Natural killer cell (primary cell): ENCODE data around the gene IFT27. TPM values are rescaled to one million over a fixed set of nuclear protein-coding genes. Genes with fewer than 3 reads are reported as not detected.
A peak's percentile ranks its signal among the peaks of the same experiment; 100 is the strongest.

ENCODE experiments used
- ATAC-seq, 3 donors: fragments of 150-1000 bp in 2 of 3; fragments of 200-7000 bp in 1 of 3; cut with Tn5 transposase; 1 replicate in 1 of 3; 2 replicates in 2 of 3; pipeline ENCODE4 v1.10.0; 2021; ENCODE audit warnings: mild to moderate bottlenecking in 2 of 3, moderate library complexity in 2 of 3
- DNase-seq, 2 donors: peaks; one replicate each; pipeline versions ENCODE4 v3.0.0 to v3.0.0-alpha.2; 2013 to 2021; ENCODE audit warnings: mixed read lengths in 1 of 2
- H3K27ac ChIP-seq: one replicate; pipeline ENCODE4 v1.5.1; 2013; ENCODE audit warnings: mild to moderate bottlenecking, low read length
- H3K27me3 ChIP-seq: one replicate; pipeline ENCODE4 v1.6.1; 2013; ENCODE audit warnings: low read length; ENCODE audit not compliant: control insufficient read depth, insufficient read depth
- H3K36me3 ChIP-seq: one replicate; pipeline ENCODE4 v1.6.1; 2013; ENCODE audit warnings: low read length; ENCODE audit not compliant: control insufficient read depth, insufficient read depth
- H3K4me1 ChIP-seq: one replicate; pipeline ENCODE4 v1.6.1; 2013; ENCODE audit warnings: low read length; ENCODE audit not compliant: control insufficient read depth, insufficient read depth
- H3K4me3 ChIP-seq: one replicate; pipeline ENCODE4 v1.5.1; 2013; ENCODE audit warnings: low read length
- H3K9me3 ChIP-seq: one replicate; pipeline ENCODE4 v1.6.1; 2013; ENCODE audit warnings: low read length; ENCODE audit not compliant: control insufficient read depth, insufficient read depth
- H3K27ac Mint-ChIP-seq, 2 donors: one replicate each; pipeline ENCODE4 v1.8.0; 2022; ENCODE audit warnings: mild to moderate bottlenecking in 2 of 2, mixed read lengths in 2 of 2, moderate library complexity in 1 of 2
- H3K27me3 Mint-ChIP-seq, 2 donors: one replicate each; pipeline ENCODE4 v1.8.0; 2022; ENCODE audit warnings: low read depth in 2 of 2, mixed read lengths in 2 of 2
- H3K36me3 Mint-ChIP-seq: one replicate; pipeline ENCODE4 v1.8.0; 2022; ENCODE audit warnings: mixed read lengths
- H3K4me1 Mint-ChIP-seq, 2 donors: one replicate each; pipeline ENCODE4 v1.8.0; 2022; ENCODE audit warnings: mixed read lengths in 2 of 2
- H3K4me3 Mint-ChIP-seq: one replicate; pipeline ENCODE4 v1.8.0; 2022; ENCODE audit warnings: mild to moderate bottlenecking, moderate library complexity, mixed read lengths
- H3K9me3 Mint-ChIP-seq, 2 donors: one replicate each; pipeline ENCODE4 v1.8.0; 2022; ENCODE audit warnings: mixed read lengths in 2 of 2
- CTCF ChIP-seq: fragments of 200-600 bp; IDR thresholded peaks from one replicate; pipeline ENCODE4 v1.8.0; 2022; ENCODE audit warnings: antibody characterized with exemption
- WGBS: methylation state at CpG from one replicate; pipeline ENCODE4 v1.1.7; 2013; ENCODE audit warnings: missing lambda C conversion rate; ENCODE audit not compliant: insufficient coverage; 5-methylcytosine and 5-hydroxymethylcytosine counted together
- intact Hi-C: fragments of 100-400 bp; cut with micrococcal nuclease; formaldehyde crosslinking; loops from one replicate; pipeline ENCODE4 v1.14.2; 2022
- total RNA-seq, 4 donors: library from RNA; stranded (reverse); fragments of 120-200 nt in 1 of 4; gene quantifications; one replicate each; pipeline versions ENCODE4 v1.2.3 to v1.2.4, GENCODE V29; 2013 to 2022

IFT27 gene
- total RNA-seq, 3 donors from 2014 or later (not counting 1 experiment from before 2014, with no cell fraction given) = 16.5 to 30.1 (median 27.1) TPM

- Histone ChIP-seq H3K9me3 (no peaks in the 10 kb centered on the region), H3K36me3 (no peaks in the 10 kb centered on the region), H3K4me3 (no peak overlapping the region), H3K27ac (no peak overlapping the region), H3K4me1 (peaks cover 4% of the 10 kb centered on the region), H3K27me3 (no peaks in the 10 kb centered on the region)
- H3K9me3 Mint-ChIP-seq = no peaks in the 10 kb centered on the region
- no peaks in the 10 kb centered on the region for H3K36me3 Mint-ChIP-seq
- peaks cover 9% of the 10 kb centered on the region in 2 donors for H3K27me3 Mint-ChIP-seq
- no peak overlapping the region for H3K27ac Mint-ChIP-seq
- TF ChIP-seq CTCF = no peak
- ATAC-seq (no peak), DNase-seq (no peak)
- intact Hi-C loops = no loop called here
- H3K4me3 Mint-ChIP-seq = no peak overlapping the region
- H3K4me1 Mint-ChIP-seq = no peaks in the 10 kb centered on the region
- WGBS = 77% methylated on average over 6 of the region's 6 CpGs
Observed at GRCh38 chr22:36741968-36742367, 34.0 kb downstream of the IFT27 start.

- Histone ChIP-seq H3K9me3 (no peaks in the 10 kb centered on the region), H3K4me1 (peaks cover 8% of the 10 kb centered on the region), H3K36me3 (no peaks in the 10 kb centered on the region), H3K4me3 (no peak overlapping the region), H3K27ac (no peak overlapping the region), H3K27me3 (peaks cover 5% of the 10 kb centered on the region)
- 88% methylated on average over 8 of the region's 8 CpGs for WGBS
- Mint-ChIP-seq H3K9me3 (no peaks in the 10 kb centered on the region), H3K36me3 (no peaks in the 10 kb centered on the region), H3K27ac (no peak overlapping the region), H3K4me1 (no peaks in the 10 kb centered on the region), H3K4me3 (no peak overlapping the region), H3K27me3 (peaks cover 13 to 16% of the 10 kb centered on the region in 2 donors)
- intact Hi-C loops = no loop called here
- ATAC-seq (peak in 1 of 3 donors; percentile 30), DNase-seq (no peak)
- TF ChIP-seq CTCF = no peak
Observed at GRCh38 chr22:36741204-36741793, 34.6 kb downstream of the IFT27 start.

GRCh38 chr22:36740716-36741115, 35.2 kb downstream of the IFT27 start:
- Histone ChIP-seq H3K27me3 (peaks cover 5% of the 10 kb centered on the region), H3K4me3 (no peak overlapping the region), H3K36me3 (no peaks in the 10 kb centered on the region), H3K9me3 (no peaks in the 10 kb centered on the region), H3K27ac (no peak overlapping the region), H3K4me1 (peaks cover 8% of the 10 kb centered on the region)
- no peaks in the 10 kb centered on the region for H3K36me3 Mint-ChIP-seq
- WGBS = 84% methylated on average over 4 of the region's 4 CpGs
- no peaks in the 10 kb centered on the region for H3K4me1 Mint-ChIP-seq
- peaks cover 13 to 17% of the 10 kb centered on the region in 2 donors for H3K27me3 Mint-ChIP-seq
- TF ChIP-seq CTCF = no peak
- DNase-seq = no peak
- intact Hi-C loops = no loop called here
- no peak for ATAC-seq
- no peak overlapping the region for H3K4me3 Mint-ChIP-seq
- H3K9me3 Mint-ChIP-seq = no peaks in the 10 kb centered on the region
- H3K27ac Mint-ChIP-seq = no peak overlapping the region

- peaks cover 8% of the 10 kb centered on the region for H3K4me1 ChIP-seq
- no peaks in the 10 kb centered on the region for H3K4me1 Mint-ChIP-seq
- intact Hi-C loops = no loop called here
- H3K27me3 ChIP-seq = peaks cover 5% of the 10 kb centered on the region
- no peak overlapping the region for H3K27ac ChIP-seq
- peaks cover 16 to 20% of the 10 kb centered on the region in 2 donors for H3K27me3 Mint-ChIP-seq
- ATAC-seq (no peak), DNase-seq (no peak)
- H3K4me3 ChIP-seq = no peak overlapping the region
- no peaks in the 10 kb centered on the region for H3K36me3 Mint-ChIP-seq
- no peak overlapping the region for H3K4me3 Mint-ChIP-seq
- H3K9me3 Mint-ChIP-seq = no peaks in the 10 kb centered on the region
- H3K9me3 ChIP-seq = no peaks in the 10 kb centered on the region
- H3K36me3 ChIP-seq = no peaks in the 10 kb centered on the region
- H3K27ac Mint-ChIP-seq = no peak overlapping the region
- 80% methylated on average over 1 of the region's 1 CpG for WGBS
- no peak for TF ChIP-seq CTCF
Observed at GRCh38 chr22:36739185-36739584, 36.7 kb downstream of the IFT27 start.
